Activated naive CD4-positive, alpha-beta T cell treated with anti-CD3 and anti-CD28 coated beads, Interleukin-2, amount 50 U/mL, for 72 hours (primary cell): ENCODE results near the gene ELMO1. TPM values are rescaled to one million over a fixed set of nuclear protein-coding genes. Genes with fewer than 3 reads are reported as not detected.

ENCODE experiments used
- ATAC-seq, 2 donors: fragments of 150-1000 bp; cut with Tn5 transposase; 2 replicates each; pipeline ENCODE4 v1.10.0; 2021; ENCODE audit warnings: mild to moderate bottlenecking in 2 of 2, moderate library complexity in 2 of 2
- DNase-seq, 2 donors: peaks; one replicate each; pipeline ENCODE4 v3.0.0; 2021 to 2022; ENCODE audit warnings: low spot score in 2 of 2
- H3K27ac Mint-ChIP-seq, 2 donors: one replicate each; pipeline ENCODE4 v1.8.0; 2022; ENCODE audit warnings: mild to moderate bottlenecking in 2 of 2, mixed read lengths in 2 of 2
- H3K36me3 Mint-ChIP-seq, 2 donors: one replicate each; pipeline ENCODE4 v1.8.0; 2022; ENCODE audit warnings: mixed read lengths in 2 of 2
- H3K9me3 Mint-ChIP-seq, 2 donors: one replicate each; pipeline ENCODE4 v1.8.0; 2022; ENCODE audit warnings: mixed read lengths in 2 of 2
- total RNA-seq, 2 donors: library from RNA; stranded (reverse); gene quantifications; one replicate each; pipeline ENCODE4 v1.2.3, GENCODE V29; 2022

Gene ELMO1
- total RNA-seq, 2 donors from 2014 or later = 137 to 167 TPM

DNA sequence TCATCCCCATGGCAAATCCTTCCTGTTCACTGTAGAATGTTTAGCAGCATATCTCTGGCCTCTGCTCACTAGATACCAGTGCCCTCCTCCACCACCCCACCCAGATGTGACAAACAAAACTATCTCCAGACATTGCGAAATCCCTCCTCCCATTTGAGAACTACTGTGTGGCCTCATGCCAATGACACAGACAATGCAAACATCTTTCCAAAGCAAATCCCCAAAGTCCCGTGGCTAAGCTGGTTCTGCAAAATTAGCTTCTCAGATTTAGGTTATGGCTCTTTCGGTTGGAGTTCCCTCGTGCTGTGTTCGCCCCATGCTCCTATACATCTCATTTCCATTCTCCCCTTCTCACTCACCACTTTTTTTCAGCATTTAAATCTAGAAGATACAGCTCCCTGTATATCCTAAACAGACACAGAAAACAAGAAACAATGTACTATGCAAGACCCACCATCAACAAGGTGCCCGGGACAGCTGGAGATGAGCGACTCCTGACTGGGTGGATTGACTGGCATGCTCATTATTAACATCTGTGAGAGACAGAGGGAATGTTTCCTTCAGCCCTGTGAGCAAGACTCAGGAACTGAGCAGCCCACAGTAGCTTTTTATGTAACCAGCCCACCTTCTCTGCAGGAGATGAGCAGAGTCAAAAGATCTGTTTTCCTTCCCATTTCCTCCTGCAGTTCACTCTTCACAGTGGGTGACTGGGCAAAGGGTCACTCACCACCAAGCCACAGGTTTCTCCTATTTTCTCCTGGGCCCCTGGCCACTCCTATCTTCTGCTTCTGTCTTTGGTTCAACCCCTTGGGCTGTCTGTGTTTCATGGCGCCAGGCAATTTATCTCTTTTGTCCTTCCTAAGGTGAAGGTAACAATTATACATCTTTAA lies 498.7 kb downstream of the ELMO1 start:
- ATAC-seq = no peak
- Mint-ChIP-seq H3K36me3 (peaks cover 67 to 75% of the 10 kb centered on the region in 2 donors), H3K9me3 (peaks cover 43 to 48% of the 10 kb centered on the region in 2 donors), H3K27ac (peak overlapping the region; percentile 29 to 57)
- DNase-seq = no peak

DNA sequence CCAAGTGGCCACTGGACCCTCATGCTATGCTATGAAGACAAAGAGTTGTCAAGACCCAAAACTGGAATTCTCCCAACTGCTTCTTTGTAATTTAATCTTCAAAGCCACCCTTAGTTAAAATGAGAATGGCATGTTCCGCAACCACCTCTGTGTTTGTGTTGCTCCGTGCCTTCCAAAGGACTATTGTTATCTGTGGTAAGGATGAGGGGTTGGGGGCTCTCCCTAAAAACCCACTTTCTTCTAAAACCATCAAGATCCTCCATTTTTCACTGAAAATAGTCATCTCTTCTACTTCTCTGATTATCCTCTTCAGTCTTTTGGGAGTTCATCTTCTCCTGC lies 502.3 kb downstream of the ELMO1 start:
- Mint-ChIP-seq H3K27ac (peak overlapping the region in 1 of 2 donors; percentile 8), H3K9me3 (peaks cover 44 to 54% of the 10 kb centered on the region in 2 donors), H3K36me3 (peaks cover 81% of the 10 kb centered on the region in 2 donors)
- ATAC-seq = no peak
- no peak for DNase-seq

DNA sequence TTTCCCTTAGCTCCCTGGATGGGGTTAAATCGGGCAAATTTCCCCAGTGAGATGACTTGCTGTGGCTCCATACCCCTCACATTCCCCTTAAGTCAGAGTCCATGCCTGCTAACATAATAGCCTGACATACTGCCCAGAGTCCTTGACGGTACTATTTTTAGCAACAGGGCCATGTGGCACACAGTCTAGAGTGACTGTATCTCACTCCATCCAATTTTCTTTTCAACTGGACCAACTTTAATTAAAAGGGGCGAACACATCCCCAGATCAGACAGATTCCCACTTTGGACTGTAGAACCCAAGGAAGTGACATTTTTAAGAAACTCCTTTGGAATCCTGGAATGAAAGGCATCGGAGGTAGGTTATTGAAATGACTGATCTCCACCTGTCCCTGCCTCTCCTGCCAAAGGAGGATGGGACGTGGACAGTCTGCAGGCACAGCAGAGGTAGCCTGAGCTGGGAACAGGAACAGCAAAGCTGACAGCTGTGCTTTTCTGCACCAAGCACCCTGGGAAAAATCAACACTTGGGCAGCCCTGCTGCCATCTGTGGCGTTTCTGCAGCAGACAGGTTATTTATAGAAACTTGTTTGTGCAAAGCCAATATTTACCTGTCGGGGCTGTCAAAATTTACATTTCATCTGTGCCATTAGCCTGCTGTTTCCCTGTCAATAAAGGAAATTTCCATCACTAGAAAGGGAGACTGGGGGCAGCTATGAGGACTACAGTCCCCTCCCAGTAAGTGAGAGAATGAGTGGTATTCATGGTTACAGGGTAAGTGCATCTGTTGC lies 502.9 kb downstream of the ELMO1 start:
- Mint-ChIP-seq H3K27ac (peak overlapping the region in 1 of 2 donors; percentile 16), H3K36me3 (peaks cover 81 to 82% of the 10 kb centered on the region in 2 donors), H3K9me3 (peaks cover 43 to 48% of the 10 kb centered on the region in 2 donors)
- DNase-seq (no peak), ATAC-seq (no peak)

DNA sequence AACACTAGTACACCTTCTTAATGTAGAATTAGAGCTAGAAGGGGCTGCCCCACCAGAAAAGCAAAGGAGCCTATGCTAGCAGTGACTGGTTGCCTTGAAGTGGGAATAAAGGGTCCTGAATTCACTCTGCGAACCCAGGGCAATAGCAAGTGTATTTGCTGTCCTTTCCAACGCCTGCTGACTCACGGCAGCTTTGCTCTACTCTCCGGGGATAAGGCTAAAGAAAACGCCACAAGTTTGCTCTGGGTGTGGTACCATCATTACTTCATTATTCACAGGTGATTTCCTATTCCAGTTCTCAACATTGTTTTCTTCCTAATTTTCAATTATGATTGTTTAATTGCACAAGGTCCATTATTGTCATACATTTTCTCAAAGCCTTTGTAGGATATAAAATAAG lies 503.8 kb downstream of the ELMO1 start:
- no peak for DNase-seq
- Mint-ChIP-seq H3K27ac (no peak overlapping the region), H3K36me3 (peaks cover 81 to 83% of the 10 kb centered on the region in 2 donors), H3K9me3 (peaks cover 45% of the 10 kb centered on the region in 2 donors)
- ATAC-seq = no peak

DNA sequence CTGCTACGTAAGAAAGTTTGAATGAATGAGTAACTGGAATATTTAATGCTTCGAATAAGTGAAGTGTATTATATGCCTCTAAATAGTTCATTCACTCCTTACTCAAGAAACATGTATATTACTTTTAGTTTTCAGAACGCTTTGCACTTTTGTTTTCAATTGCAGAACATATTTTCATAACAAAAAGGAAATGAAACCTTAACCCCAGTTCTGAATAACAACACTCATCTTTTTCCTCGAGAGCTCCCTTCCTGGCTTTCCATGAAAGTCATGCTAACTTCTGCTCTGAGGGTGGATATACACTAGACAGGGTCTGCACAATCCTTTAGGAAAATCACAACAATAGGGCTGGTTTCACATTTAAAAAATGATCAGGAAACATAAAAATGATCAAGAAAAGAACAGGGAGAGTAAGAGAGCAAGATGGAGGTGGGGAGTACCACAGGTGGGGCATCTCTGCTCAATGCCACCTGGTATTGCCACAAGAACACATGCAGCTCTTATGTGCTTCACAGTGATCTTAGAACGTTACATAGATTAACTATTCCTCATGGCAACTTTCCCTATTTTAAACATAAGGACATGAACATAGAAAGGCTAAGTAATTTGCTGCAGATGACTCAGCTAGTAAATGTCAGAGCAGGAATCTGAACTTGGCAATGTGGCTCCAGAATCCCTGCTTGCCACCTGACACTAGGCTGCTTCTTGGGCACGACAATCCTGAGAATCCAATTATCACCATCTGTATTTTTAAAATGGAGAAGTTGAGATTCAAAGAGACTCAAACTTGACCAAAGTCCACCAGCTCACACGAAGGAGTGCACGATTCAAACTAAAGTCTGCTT lies 504.9 kb downstream of the ELMO1 start:
- no peak for ATAC-seq
- no peak for DNase-seq
- peaks cover 41 to 42% of the 10 kb centered on the region in 2 donors for H3K9me3 Mint-ChIP-seq
- H3K36me3 Mint-ChIP-seq = peaks cover 78 to 79% of the 10 kb centered on the region in 2 donors
- H3K27ac Mint-ChIP-seq = peak overlapping the region; percentile 12

DNA sequence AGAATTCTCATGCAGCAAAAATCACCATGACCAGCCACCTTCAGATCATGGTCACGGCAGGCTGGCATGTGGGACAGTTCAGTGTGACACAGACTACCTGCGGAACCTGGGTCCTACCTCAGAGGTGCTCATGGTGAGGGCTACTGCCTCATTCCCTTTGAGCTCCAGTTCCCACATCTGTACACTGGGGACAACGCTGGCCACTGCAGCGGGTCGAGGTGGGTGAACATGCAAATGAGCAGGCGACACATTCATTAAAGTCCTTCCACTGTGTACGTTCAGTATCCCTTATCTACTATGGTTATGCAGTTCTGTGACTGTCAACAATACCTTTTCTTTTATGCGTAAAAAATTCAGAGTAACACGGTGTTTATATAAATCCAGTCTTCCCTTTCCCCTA lies 505.7 kb downstream of the ELMO1 start:
- DNase-seq (no peak), ATAC-seq (no peak)
- peaks cover 37 to 42% of the 10 kb centered on the region in 2 donors for H3K9me3 Mint-ChIP-seq
- no peak overlapping the region for H3K27ac Mint-ChIP-seq
- peaks cover 80 to 81% of the 10 kb centered on the region in 2 donors for H3K36me3 Mint-ChIP-seq

DNA sequence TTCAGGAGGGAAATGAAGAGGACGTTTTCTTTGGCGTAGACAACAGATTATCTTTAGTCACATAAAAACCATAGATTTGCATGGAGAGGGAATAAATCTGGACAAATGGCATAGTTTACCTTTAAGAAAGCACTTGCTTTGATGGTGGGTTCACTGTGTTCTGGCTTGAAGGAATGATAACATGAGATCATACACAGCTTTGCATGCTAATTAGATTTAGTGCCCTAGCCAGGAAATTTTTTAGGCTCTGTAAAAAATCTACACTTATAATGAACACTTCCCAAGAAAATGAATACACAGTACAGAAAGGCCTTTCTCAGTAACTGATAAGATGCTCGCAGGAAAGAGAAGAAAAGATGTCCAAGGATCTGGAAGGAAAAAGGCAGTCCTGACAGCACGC lies 506.1 kb downstream of the ELMO1 start:
- no peak for DNase-seq
- H3K36me3 Mint-ChIP-seq = peaks cover 80 to 81% of the 10 kb centered on the region in 2 donors
- ATAC-seq = no peak
- H3K27ac Mint-ChIP-seq = no peak overlapping the region
- H3K9me3 Mint-ChIP-seq = peaks cover 33 to 38% of the 10 kb centered on the region in 2 donors

DNA sequence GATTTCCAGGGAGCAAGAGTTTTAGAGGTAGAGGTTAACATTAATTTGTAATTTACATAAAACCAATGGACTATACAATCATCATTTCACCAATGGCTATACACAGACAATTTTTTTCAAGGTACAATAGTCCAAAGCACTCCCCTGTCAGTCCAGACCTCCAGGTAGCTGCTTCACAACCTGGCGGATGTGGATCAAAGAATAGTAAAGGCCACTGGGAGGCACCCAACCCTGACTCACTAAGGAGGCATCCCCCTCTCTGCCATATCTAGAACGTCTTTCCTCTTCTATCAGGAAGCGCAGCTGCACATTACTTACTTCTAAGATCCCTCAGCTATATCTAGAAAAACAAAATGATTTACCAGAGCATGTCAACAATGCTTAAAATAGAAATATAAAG lies 506.6 kb downstream of the ELMO1 start:
- Mint-ChIP-seq H3K27ac (no peak overlapping the region), H3K36me3 (peaks cover 80 to 81% of the 10 kb centered on the region in 2 donors), H3K9me3 (peaks cover 32 to 38% of the 10 kb centered on the region in 2 donors)
- ATAC-seq = no peak
- DNase-seq = no peak

DNA sequence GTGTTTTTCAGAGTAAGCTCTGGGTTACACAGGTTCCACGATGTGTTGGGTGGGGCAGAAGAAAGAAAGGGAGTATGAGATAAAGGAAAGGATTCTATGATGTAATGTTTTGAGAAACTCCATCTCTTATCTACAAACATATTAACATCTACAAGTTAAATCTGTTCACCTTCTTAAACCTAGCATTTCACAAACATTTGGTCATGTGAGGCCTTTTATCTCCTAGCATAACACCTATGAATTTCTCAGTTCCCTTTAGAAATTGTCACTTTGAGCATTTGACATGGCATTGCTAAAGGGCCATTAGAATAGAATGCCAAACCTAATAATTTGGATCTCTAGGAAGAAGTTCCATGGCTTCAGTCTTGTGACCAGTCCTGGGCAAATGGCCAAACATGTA lies 507.3 kb downstream of the ELMO1 start:
- H3K36me3 Mint-ChIP-seq = peaks cover 82% of the 10 kb centered on the region in 2 donors
- peaks cover 30 to 44% of the 10 kb centered on the region in 2 donors for H3K9me3 Mint-ChIP-seq
- no peak overlapping the region for H3K27ac Mint-ChIP-seq
- ATAC-seq = no peak
- no peak for DNase-seq

DNA sequence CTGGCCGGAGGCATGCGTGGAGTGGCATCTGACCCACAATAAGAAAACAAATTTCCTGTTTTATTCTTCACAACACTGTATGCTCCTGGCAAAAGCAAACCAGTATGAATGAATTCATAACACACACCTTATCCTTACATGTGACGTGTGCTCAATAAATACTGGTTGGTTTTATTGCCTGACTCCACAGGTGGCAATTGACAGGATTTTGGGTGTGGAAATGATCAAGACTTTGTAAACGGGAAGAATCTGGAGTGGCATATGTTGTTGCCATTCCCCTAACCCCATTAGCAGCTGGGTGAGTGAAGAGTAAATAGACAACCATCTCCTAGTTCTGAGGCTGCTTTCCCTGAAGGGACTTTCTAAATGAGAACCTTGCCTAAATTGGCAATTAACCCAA lies 508.8 kb downstream of the ELMO1 start:
- no peak overlapping the region for H3K27ac Mint-ChIP-seq
- peaks cover 35 to 56% of the 10 kb centered on the region in 2 donors for H3K9me3 Mint-ChIP-seq
- ATAC-seq (no peak), DNase-seq (no peak)
- H3K36me3 Mint-ChIP-seq = peaks cover 89 to 95% of the 10 kb centered on the region in 2 donors

DNA sequence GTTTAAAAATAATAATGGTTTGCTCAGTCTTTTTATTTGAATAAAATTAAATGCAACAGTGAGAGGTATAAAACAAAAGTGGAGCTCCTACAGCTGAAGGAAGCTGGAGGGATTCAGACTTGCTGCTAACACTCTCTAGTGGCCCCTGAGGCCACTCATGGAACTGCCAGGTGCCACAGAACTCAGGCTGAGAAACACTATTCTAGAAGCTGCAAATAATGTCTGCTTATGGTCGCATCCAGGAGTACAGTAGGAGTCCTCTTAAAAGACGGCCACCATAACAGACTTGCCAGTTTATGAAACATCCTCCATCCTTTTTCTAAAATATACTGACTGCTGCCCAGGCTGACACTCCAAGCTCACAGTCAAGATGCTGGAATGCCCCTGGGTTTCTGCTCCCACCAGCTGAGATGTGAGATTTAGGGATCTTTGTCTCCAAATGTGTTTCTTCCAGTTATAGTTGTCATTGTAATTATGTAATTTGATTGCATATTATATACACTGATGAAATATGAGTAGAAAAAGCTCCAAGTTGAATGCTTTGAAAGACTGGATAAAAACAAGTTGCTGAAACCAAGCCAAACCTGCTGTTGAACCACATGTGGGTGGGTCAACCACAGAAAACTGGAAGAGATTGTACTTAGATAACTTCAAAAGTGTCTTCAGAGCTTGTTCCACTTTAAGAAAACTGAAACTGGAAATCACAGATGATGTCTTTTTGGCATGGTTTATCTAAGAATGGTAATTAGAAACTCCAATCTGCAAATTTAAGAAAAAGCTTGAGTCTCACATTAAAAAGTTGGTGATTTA lies 510.7 kb downstream of the ELMO1 start:
- no peak for ATAC-seq
- H3K9me3 Mint-ChIP-seq = peaks cover 32 to 56% of the 10 kb centered on the region in 2 donors
- peak overlapping the region in 1 of 2 donors; percentile 29 for H3K27ac Mint-ChIP-seq
- peaks cover 89 to 94% of the 10 kb centered on the region in 2 donors for H3K36me3 Mint-ChIP-seq
- DNase-seq = no peak

DNA sequence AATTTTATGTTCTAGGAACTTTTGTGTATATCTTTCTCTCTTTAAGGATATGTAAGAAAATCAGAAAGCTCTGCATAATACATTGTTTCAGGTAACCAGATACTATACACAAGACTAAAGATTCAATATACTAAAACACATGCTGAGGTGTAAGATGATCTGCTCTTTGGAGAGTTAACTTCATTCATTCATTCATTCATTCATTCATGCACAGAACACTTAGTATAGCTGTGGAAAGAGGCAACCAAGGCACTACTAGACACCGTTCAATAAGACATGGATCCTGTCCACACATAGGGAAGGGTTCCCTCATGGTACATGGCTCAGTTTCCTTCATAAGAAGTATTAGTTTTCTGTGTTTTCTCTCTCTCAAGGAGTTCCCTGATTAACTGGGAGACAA lies 516.8 kb downstream of the ELMO1 start:
- DNase-seq = no peak

DNA sequence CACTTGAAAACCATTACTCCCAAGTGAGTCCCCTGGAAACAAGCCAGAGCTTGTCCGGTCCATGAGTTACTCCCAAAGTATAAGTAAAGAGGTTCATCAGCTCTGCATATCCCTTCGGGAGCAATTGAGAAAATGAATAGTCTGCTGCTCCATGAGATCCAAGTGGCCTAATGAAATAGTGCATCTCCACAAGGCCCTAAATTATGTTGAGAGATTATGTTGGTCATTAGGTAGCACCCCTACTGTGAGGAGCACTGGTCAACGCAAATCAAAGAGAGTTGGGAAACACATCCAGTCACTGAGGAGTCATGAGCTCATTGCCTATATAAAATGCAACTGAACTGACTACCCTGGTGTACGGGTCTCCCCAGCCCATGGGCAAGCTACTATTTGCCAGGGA lies 518.9 kb downstream of the ELMO1 start:
- Mint-ChIP-seq H3K36me3 (peaks cover 36 to 60% of the 10 kb centered on the region in 2 donors), H3K27ac (no peak overlapping the region), H3K9me3 (peaks cover 0 to 12% of the 10 kb centered on the region in 2 donors)
- ATAC-seq (no peak), DNase-seq (no peak)

More for the DNA sequence above, 516.8 kb downstream of the ELMO1 start:
- peaks cover 47 to 67% of the 10 kb centered on the region in 2 donors for H3K36me3 Mint-ChIP-seq
- peaks cover 6 to 23% of the 10 kb centered on the region in 2 donors for H3K9me3 Mint-ChIP-seq
- no peak overlapping the region for H3K27ac Mint-ChIP-seq
- ATAC-seq = no peak

DNA sequence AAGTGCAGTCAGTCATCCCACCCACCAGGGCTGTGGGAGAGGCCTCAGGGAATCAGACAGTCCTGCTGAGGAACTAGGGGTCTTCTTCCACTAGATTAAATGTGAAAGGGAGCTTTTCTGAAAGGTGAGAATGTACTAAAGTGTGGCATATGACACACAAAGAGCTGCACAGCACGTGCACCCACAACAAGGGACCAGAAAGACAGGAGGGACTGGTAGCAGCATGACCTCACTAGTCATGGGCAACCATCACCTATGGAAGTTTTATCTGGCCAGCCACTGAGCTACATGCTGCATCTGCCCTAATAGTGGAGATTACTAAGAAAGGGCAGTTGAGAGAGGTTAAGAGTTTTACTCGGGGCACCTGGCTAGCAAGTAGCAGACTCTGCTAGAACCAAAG lies 519.9 kb downstream of the ELMO1 start:
- DNase-seq (no peak), ATAC-seq (peak; percentile 61 to 80)
- Mint-ChIP-seq H3K9me3 (peaks cover 0 to 19% of the 10 kb centered on the region in 2 donors), H3K27ac (no peak overlapping the region), H3K36me3 (peaks cover 34 to 60% of the 10 kb centered on the region in 2 donors)

DNA sequence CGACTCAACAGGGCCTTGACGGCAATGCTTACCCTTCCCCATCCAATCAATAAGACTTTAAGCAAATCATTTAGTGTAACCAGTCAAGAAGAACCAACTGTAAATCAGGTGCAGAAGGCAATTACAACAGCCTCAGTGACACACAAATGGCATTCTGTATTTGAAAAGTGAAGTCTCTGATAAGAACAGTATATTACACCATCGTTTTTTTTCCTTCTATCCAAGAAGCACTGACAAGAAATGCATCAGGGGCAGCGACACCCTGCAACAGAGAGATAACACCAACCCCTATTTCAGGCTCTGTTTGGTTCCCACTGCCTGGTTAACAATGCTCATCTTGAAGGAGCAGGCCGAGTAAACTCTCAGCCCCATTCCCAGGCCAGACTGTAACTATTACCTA lies 520.4 kb downstream of the ELMO1 start:
- no peak for DNase-seq
- H3K9me3 Mint-ChIP-seq = peaks cover 0 to 18% of the 10 kb centered on the region in 2 donors
- peaks cover 30 to 55% of the 10 kb centered on the region in 2 donors for H3K36me3 Mint-ChIP-seq
- no peak overlapping the region for H3K27ac Mint-ChIP-seq
- ATAC-seq = no peak

DNA sequence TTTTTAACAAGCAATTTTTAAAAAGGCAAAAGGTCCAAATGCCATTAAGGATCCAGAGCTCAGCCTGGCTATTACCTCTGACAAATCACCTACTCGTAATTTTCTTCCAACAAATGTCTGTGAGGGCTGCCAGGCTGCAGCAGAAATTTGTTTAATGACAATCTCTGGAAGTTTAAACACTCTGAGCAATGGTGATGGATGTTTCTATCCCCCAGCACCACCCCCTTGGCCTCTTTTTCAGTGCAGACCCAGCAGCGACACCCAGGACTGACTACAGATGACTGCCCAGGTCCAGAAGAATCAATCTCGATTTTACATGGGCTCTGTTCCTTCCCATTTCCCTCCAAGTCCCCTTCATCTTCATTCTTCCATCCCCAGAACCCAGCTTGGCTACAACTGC lies 523.0 kb downstream of the ELMO1 start:
- ATAC-seq = no peak
- Mint-ChIP-seq H3K9me3 (peaks cover 0 to 13% of the 10 kb centered on the region in 2 donors), H3K27ac (peak overlapping the region; percentile 6 to 96), H3K36me3 (peaks cover 14 to 55% of the 10 kb centered on the region in 2 donors)
- DNase-seq = no peak
